Skeletal muscle tissue (tissue), 4 donors: ENCODE results near the gene METTL22. TPM values are rescaled to one million over a fixed set of nuclear protein-coding genes. Genes with fewer than 3 reads are reported as not detected.

ENCODE experiments used
- H3K27ac ChIP-seq: one replicate; pipeline ENCODE4 v1.7.0; 2013; ENCODE audit warnings: mild to moderate bottlenecking, low read depth, low read length, inconsistent platforms
- H3K27me3 ChIP-seq, 3 donors: one replicate each; pipeline ENCODE4 v1.7.0; 2013; ENCODE audit warnings: low read length in 3 of 3; ENCODE audit not compliant: control insufficient read depth in 3 of 3, insufficient read depth in 3 of 3
- H3K36me3 ChIP-seq, 3 donors: one replicate each; pipeline ENCODE4 v1.7.0; 2013; ENCODE audit warnings: low read length in 3 of 3; ENCODE audit not compliant: control insufficient read depth in 3 of 3, insufficient read depth in 3 of 3
- H3K4me1 ChIP-seq, 3 donors: one replicate each; pipeline ENCODE4 v1.7.0; 2013; ENCODE audit warnings: low read length in 3 of 3, mild to moderate bottlenecking in 3 of 3; ENCODE audit not compliant: control insufficient read depth in 3 of 3, insufficient read depth in 3 of 3
- H3K4me3 ChIP-seq, 3 donors: one replicate each; pipeline ENCODE4 v1.7.0; 2013; ENCODE audit warnings: low read length in 3 of 3
- H3K9ac ChIP-seq, 3 donors: one replicate each; pipeline ENCODE4 v1.7.0; 2013; ENCODE audit warnings: low read length in 3 of 3, mild to moderate bottlenecking in 3 of 3, moderate library complexity in 2 of 3, low read depth in 1 of 3
- H3K9me3 ChIP-seq, 3 donors: one replicate each; pipeline ENCODE4 v1.7.0; 2013; ENCODE audit warnings: low read length in 3 of 3; ENCODE audit not compliant: control insufficient read depth in 3 of 3
- total RNA-seq: library from RNA; depleted of rRNA; stranded (reverse); fragments of >200 nt; gene quantifications from one replicate; pipeline ENCODE4 v1.2.3, GENCODE V29; 2014
- donor health status: Osteomylitis.

METTL22 gene
- total RNA-seq, 1 donor from 2014 or later = 12.0 TPM

DNA sequence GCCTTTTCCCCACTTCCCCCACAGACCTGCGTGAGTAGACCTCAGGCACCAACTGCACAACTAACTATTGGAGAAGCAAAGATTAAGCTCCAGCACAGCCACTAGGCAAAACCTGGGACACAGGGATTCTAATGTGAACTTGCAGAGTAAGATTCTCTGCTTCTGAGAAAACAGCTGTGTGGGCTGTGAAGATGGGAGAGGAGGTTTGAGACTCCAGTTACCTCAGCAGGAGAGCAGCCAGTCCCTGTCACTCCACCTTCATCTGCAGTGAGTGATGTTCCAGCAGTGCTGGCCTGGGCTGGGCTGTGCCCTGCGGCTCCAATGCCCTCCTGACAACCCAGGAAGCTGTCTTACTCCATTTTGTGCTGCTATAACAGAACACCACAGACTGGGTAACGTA lies 34.9 kb downstream of the METTL22 start:
- Histone ChIP-seq H3K27me3 (no peaks in the 10 kb centered on the region), H3K9me3 (no peaks in the 10 kb centered on the region), H3K9ac (no peak overlapping the region), H3K27ac (no peak overlapping the region), H3K4me3 (no peak overlapping the region), H3K4me1 (no peaks in the 10 kb centered on the region), H3K36me3 (no peaks in the 10 kb centered on the region)

DNA sequence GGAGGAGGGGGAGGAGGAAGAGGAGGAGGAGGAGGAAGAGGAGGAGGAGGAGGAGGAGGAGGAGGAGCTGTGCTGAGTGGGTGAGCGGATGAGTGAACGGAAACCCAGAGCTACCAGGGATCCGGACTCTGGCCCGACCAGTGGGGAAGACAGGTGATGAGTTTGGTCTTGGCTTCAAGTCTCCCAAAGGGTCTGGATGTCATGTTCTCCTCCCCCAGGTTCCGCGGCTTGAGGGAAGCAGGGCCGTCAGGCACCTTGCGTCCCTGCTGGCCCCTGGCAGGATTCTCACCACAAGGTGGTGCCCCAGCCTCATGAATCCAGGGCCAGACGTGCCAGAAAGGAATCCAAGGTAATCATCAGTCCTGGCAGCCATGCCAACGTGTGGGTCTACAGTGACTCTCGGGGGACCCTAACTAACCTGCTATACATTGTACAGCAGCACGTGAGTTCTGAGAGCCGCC lies 39.4 kb downstream of the METTL22 start:
- Histone ChIP-seq H3K9ac (no peak overlapping the region), H3K27me3 (no peaks in the 10 kb centered on the region), H3K9me3 (no peaks in the 10 kb centered on the region), H3K27ac (no peak overlapping the region), H3K4me1 (no peaks in the 10 kb centered on the region), H3K36me3 (peaks cover 0 to 10% (median 2%) of the 10 kb centered on the region in 3 donors), H3K4me3 (no peak overlapping the region)

DNA sequence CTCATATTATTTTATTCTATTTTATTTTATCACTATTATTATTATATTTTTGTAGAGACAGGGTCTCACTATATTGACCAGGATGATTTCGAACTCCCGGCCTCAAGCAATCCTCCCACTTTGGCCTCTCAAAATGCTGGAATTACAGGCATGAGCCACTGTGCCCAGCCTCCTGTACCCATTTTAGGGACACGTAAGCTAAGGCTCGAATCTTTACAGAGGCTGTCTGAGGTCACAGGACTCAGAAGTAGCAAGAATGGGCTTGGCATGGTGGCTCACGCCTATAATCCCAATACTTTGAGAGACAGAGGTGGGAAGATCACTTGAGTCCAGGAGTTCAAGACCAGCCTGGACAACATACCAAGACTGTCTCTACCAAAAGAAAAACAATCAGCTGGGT lies 40.2 kb downstream of the METTL22 start:
- no peak overlapping the region for H3K9ac ChIP-seq
- H3K4me1 ChIP-seq = no peaks in the 10 kb centered on the region
- H3K27me3 ChIP-seq = no peaks in the 10 kb centered on the region
- no peak overlapping the region for H3K4me3 ChIP-seq
- H3K27ac ChIP-seq = no peak overlapping the region
- H3K9me3 ChIP-seq = no peaks in the 10 kb centered on the region
- peaks cover 0 to 10% (median 2%) of the 10 kb centered on the region in 3 donors for H3K36me3 ChIP-seq

DNA sequence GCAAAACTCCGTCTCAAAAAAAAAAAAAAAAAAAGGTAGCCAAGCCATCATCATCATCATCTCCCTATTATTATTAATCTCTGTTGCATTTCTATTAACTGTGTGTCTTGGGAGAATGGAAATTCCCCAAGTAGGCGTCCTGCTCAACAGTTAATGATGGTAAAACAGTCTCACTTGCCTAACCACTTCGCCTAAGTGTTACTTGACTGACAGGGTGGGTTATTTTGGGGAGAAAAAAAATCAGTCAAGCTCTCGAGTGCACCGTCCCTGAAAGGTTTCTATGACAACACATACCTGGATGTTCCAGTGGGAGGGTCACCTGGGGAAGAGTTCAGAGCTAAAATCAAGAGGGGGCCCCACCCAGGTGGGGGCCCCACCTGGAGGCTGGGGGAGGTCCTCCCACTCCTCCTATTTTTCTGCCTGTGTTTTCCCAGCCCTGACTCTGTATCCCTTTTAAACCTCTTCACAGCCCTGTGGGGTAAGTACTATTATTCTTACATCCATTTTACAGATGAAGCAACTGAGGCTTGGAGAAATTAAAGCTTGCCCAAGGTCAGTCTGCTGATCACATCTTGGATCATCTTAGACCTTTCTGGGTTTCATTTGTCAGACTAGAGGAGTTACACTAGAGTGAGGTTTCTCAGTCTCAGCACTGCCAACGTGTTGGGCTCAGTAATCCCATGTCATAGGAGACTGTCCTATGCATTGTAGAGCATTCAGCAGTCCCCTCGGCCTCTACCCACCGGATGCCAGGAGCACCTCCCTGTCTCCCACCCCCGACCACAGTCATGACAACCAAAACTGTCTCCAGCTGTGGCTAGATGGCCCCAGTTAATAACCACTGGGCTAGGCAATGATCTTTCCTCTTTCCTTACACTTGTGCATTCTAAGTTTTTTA lies 41.9 kb downstream of the METTL22 start:
- H3K36me3 ChIP-seq = peaks cover 2 to 15% (median 6%) of the 10 kb centered on the region in 3 donors
- H3K9ac ChIP-seq = no peak overlapping the region
- H3K27ac ChIP-seq = no peak overlapping the region
- no peaks in the 10 kb centered on the region for H3K27me3 ChIP-seq
- H3K9me3 ChIP-seq = no peaks in the 10 kb centered on the region
- H3K4me3 ChIP-seq = no peak overlapping the region
- H3K4me1 ChIP-seq = no peaks in the 10 kb centered on the region

DNA sequence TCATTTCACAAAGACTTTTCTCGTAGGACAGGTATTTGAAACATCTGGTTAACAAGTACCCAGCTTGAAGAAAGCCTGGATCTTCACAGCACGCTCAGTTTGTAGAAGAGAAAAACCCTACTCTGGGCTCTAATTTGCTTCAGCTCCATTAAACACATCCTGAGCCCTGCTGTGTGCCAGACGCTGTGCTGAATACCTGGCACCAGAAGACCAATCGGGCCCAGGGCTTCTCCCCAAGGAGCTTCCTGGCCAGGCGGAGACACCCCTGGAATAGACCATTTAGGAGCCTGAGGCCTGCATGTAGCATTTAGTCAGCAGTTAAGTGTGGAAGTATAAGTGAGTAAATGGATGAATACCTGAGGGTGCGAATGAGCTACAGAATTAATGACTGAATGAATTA lies 44.0 kb downstream of the METTL22 start:
- Histone ChIP-seq H3K27me3 (no peaks in the 10 kb centered on the region), H3K9me3 (no peaks in the 10 kb centered on the region), H3K36me3 (peaks cover 2 to 15% (median 11%) of the 10 kb centered on the region in 3 donors), H3K4me3 (no peak overlapping the region), H3K4me1 (no peaks in the 10 kb centered on the region), H3K9ac (no peak overlapping the region), H3K27ac (no peak overlapping the region)

DNA sequence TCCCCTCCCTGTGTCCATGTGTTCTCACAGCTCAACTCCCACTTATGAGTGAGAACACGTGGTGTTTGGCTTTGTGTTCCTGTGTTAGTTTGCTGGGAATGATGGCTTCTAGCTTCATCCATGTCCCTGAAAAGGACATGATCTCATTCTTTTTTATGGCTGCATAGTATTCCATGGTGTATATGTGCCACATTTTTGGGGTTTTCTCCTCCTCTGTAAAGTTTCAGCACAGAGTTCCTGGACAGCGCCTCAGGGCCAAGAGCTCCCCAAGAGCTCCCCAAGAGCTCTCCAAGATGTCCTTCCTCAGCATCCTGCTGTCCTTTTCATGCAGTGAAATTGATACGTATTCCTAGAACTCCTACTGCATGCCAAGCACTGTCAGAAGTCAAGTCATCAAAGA lies 46.0 kb downstream of the METTL22 start:
- Histone ChIP-seq H3K4me3 (no peak overlapping the region), H3K27me3 (no peaks in the 10 kb centered on the region), H3K27ac (no peak overlapping the region), H3K36me3 (peaks cover 2 to 15% (median 11%) of the 10 kb centered on the region in 3 donors), H3K9ac (no peak overlapping the region), H3K4me1 (no peaks in the 10 kb centered on the region), H3K9me3 (no peaks in the 10 kb centered on the region)

DNA sequence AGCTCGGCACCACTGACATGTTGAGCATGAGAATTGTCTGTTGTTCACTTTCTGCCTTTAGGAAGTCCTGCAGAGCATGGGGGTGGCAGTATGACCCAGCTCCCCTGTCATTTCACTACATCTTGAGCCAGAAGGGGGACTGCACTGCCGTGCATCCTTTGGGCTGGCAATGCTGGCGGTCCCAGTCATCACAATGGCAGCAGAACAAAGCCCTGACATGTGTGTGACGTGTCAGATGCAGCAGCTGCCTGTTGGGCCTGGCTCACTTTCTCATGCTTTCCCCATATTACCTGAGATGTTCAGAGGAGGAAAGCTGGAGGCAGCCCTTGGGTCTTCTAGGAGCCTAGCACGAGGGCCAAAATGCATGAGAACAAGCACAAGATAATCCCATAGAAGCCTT lies 46.6 kb downstream of the METTL22 start:
- Histone ChIP-seq H3K36me3 (peaks cover 2 to 15% (median 11%) of the 10 kb centered on the region in 3 donors), H3K4me3 (no peak overlapping the region), H3K27me3 (no peaks in the 10 kb centered on the region), H3K9me3 (no peaks in the 10 kb centered on the region), H3K9ac (no peak overlapping the region), H3K4me1 (no peaks in the 10 kb centered on the region), H3K27ac (no peak overlapping the region)

DNA sequence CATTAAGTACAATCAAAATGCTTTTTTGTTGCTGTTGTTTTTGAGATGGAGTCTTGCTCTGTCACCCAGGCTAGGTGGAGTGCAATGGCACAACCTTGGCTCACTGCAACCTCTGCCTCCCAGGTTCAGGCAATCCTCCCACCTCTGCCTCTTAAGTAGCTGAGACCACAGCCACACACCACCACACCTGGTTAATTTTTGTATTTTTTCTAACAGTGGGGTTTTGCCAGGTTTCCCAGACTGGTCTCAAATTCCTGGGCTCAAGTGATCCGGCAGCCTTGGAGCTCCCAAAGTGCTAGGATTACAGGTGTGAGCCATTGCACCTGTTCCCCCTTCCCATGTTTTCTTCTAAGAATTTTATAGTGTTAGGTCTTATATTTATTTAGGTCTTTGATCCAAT lies 48.0 kb downstream of the METTL22 start:
- peaks cover 2 to 13% (median 11%) of the 10 kb centered on the region in 3 donors for H3K36me3 ChIP-seq
- H3K27me3 ChIP-seq = no peaks in the 10 kb centered on the region
- H3K4me3 ChIP-seq = no peak overlapping the region
- H3K9me3 ChIP-seq = no peaks in the 10 kb centered on the region
- peaks cover under 1 to 6% (median 3%) of the 10 kb centered on the region in 3 donors for H3K4me1 ChIP-seq
- no peak overlapping the region for H3K9ac ChIP-seq
- no peak overlapping the region for H3K27ac ChIP-seq

DNA sequence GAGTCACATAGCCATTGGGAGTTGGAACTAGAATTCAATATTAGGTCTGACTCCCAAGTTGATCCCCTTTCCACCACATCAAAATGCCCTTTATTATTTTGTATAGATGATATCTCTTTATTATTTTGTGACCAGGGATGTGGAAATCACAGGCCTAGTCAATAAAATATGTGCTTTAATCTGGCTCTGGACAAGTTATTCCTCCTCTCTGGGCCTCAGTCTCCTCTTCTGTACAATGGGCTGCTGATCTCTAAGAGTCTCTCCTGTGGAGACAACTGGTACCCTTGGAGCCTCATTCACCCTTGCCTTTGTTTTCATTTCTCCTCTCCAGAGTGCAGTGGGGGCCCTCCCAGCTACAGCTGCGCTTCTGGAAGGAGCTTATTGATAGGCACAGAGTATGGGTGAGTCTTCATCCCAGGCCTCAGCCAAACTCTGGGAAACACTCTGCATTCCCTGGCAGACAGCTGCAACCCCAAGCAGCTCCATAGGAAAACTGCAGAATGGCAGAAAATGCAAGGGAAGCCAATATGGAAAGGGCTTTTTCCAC lies 48.6 kb downstream of the METTL22 start:
- Histone ChIP-seq H3K9me3 (no peaks in the 10 kb centered on the region), H3K9ac (no peak overlapping the region), H3K4me1 (peaks cover 6 to 12% (median 7%) of the 10 kb centered on the region in 3 donors), H3K36me3 (peaks cover 2 to 11% (median 8%) of the 10 kb centered on the region in 3 donors), H3K27me3 (no peaks in the 10 kb centered on the region), H3K4me3 (no peak overlapping the region), H3K27ac (no peak overlapping the region)
